PFSK-1 (cell line): ENCODE data around the gene ABCC2.

Experiments
- POLR2AphosphoS5 ChIP-seq: IDR thresholded peaks from 2 replicates; pipeline ENCODE4 v1.6.1; 2012; ENCODE audit warnings: low read depth, mild to moderate bottlenecking, control low read depth, low read length, moderate library complexity
- SIN3A ChIP-seq: IDR thresholded peaks from 2 replicates; pipeline ENCODE4 v1.6.1; 2012; ENCODE audit warnings: mild to moderate bottlenecking, low read length, moderate library complexity, borderline replicate concordance; ENCODE audit not compliant: insufficient read depth
- TAF1 ChIP-seq: IDR thresholded peaks from 2 replicates; pipeline ENCODE4 v1.6.1; 2012; ENCODE audit warnings: low read length, control low read depth, borderline replicate concordance; ENCODE audit not compliant: insufficient read depth
- TF ChIP-seq, protein P1 (sequence below), 2 experiments: IDR thresholded peaks; 2 replicates each; pipeline versions ENCODE4 v1.6.1 to v1.8.0; 2011 to 2012; ENCODE audit warnings: low read depth in 2 of 2, low read length in 2 of 2, control low read depth in 1 of 2, inconsistent platforms in 1 of 2, mild to moderate bottlenecking in 1 of 2, moderate library complexity in 1 of 2; ENCODE audit not compliant: insufficient read depth in 1 of 2

DNA sequence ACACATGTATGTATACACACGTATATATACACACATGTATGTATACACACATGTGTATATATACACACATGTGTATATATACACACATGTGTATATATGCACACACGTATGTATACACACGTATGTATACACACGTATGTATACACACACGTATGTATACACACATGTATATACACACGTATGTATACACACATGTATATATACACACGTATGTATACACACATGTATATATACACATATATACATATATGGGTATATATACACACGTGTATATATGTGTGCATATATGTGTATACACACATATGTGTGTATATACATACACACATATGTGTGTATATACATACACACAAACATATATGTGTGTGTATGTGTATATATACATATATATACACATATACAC, 31.7 kb downstream of the ABCC2 start:
- TF ChIP-seq TAF1 (no peak), SIN3A (no peak), POLR2AphosphoS5 (no peak)
- TF ChIP-seq, protein P1, sequence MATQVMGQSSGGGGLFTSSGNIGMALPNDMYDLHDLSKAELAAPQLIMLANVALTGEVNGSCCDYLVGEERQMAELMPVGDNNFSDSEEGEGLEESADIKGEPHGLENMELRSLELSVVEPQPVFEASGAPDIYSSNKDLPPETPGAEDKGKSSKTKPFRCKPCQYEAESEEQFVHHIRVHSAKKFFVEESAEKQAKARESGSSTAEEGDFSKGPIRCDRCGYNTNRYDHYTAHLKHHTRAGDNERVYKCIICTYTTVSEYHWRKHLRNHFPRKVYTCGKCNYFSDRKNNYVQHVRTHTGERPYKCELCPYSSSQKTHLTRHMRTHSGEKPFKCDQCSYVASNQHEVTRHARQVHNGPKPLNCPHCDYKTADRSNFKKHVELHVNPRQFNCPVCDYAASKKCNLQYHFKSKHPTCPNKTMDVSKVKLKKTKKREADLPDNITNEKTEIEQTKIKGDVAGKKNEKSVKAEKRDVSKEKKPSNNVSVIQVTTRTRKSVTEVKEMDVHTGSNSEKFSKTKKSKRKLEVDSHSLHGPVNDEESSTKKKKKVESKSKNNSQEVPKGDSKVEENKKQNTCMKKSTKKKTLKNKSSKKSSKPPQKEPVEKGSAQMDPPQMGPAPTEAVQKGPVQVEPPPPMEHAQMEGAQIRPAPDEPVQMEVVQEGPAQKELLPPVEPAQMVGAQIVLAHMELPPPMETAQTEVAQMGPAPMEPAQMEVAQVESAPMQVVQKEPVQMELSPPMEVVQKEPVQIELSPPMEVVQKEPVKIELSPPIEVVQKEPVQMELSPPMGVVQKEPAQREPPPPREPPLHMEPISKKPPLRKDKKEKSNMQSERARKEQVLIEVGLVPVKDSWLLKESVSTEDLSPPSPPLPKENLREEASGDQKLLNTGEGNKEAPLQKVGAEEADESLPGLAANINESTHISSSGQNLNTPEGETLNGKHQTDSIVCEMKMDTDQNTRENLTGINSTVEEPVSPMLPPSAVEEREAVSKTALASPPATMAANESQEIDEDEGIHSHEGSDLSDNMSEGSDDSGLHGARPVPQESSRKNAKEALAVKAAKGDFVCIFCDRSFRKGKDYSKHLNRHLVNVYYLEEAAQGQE (IDR thresholded peaks at IDR 0.05; ENCODE audit: insufficient read depth in 1 of 2, low read depth in 2 of 2, low read length in 2 of 2) = no peak
